HEK293 (cell line): ENCODE data around the gene SERAC1.

ENCODE experiments used
- CTCF ChIA-PET: fragments of 350-600 bp; formaldehyde crosslinking; extraction: SDS; loops from one replicate; lab custom pipeline; 2021; ENCODE audit warnings: antibody characterized with exemption; lab: Yijun Ruan, JAX
- POLR2A ChIA-PET: fragments of 300-600 bp; formaldehyde crosslinking; extraction: SDS; loops from one replicate; lab custom pipeline; 2020; ENCODE audit warnings: antibody characterized with exemption, inconsistent platforms; lab: Yijun Ruan, JAX
- H3K27ac ChIP-seq: fragments of 200-500 bp; sonication (Bioruptor generic); 2 replicates; pipeline ENCODE4 v1.5.1; 2014; ENCODE audit warnings: low read depth, low read length, control low read depth, inconsistent platforms; ENCODE audit errors: extremely low read depth
- H3K36me3 ChIP-seq, 2 experiments: fragments of 200-500 bp in 1 of 2; sonication (Bioruptor generic) in 1 of 2; 1 replicate in 1 of 2; 2 replicates in 1 of 2; pipeline ENCODE4 v1.5.1; 2014 to 2017; ENCODE audit warnings: inconsistent platforms in 2 of 2, low read length in 2 of 2; ENCODE audit not compliant: control insufficient read depth in 2 of 2, insufficient read depth in 1 of 2
- H3K4me1 ChIP-seq: fragments of 200-500 bp; sonication (Bioruptor generic); 2 replicates; pipeline ENCODE4 v1.5.1; 2014; ENCODE audit warnings: mild to moderate bottlenecking, low read length, inconsistent platforms; ENCODE audit not compliant: control insufficient read depth, insufficient read depth
- H3K4me3 ChIP-seq: 2 replicates; pipeline ENCODE4 v1.5.1; 2011; ENCODE audit warnings: low read depth, mild to moderate bottlenecking, control low read depth, low read length, moderate library complexity
- H3K9me3 ChIP-seq: fragments of 200-500 bp; sonication (Bioruptor generic); 2 replicates; pipeline ENCODE4 v1.5.1; 2014; ENCODE audit warnings: low read depth, low read length, inconsistent platforms; ENCODE audit not compliant: control insufficient read depth, insufficient read depth
- GLIS1 ChIP-seq: fragments of 450-650 bp; formaldehyde crosslinking; IDR thresholded peaks from 2 replicates; pipeline ENCODE4 v1.5.1; 2016; ENCODE audit warnings: missing biosample characterization, missing genetic modification characterization
- HIC1 ChIP-seq: fragments of 450-650 bp; formaldehyde crosslinking; IDR thresholded peaks from 2 replicates; pipeline ENCODE4 v1.5.1; 2016; ENCODE audit warnings: missing biosample characterization, missing genetic modification characterization
- HOXA7 ChIP-seq: sonication (generic); formaldehyde crosslinking; IDR thresholded peaks from 2 replicates; pipeline ENCODE4 v1.8.1; 2022; ENCODE audit warnings: missing genetic modification reagents, borderline replicate concordance
- KLF17 ChIP-seq: fragments of 450-650 bp; formaldehyde crosslinking; IDR thresholded peaks from 2 replicates; pipeline ENCODE4 v1.5.1; 2016; ENCODE audit warnings: missing biosample characterization, missing genetic modification characterization
- RBAK ChIP-seq: fragments of 450-650 bp; formaldehyde crosslinking; IDR thresholded peaks from 2 replicates; pipeline ENCODE4 v1.5.1; 2016; ENCODE audit warnings: missing biosample characterization, missing genetic modification characterization
- SCRT2 ChIP-seq: fragments of 450-650 bp; formaldehyde crosslinking; IDR thresholded peaks from 2 replicates; pipeline ENCODE4 v1.5.1; 2016; ENCODE audit warnings: missing biosample characterization, missing genetic modification characterization
- SETDB1 ChIP-seq: IDR thresholded peaks from one replicate; pipeline ENCODE4 v1.6.1; 2017; ENCODE audit warnings: mild to moderate bottlenecking, low read length, moderate library complexity, mixed read lengths; ENCODE audit not compliant: insufficient read length
- ZBTB17 ChIP-seq: fragments of 450-650 bp; formaldehyde crosslinking; IDR thresholded peaks from 2 replicates; pipeline ENCODE4 v1.5.1; 2016; ENCODE audit warnings: missing biosample characterization, missing genetic modification characterization
- ZBTB21 ChIP-seq: fragments of 450-650 bp; formaldehyde crosslinking; IDR thresholded peaks from 2 replicates; pipeline ENCODE4 v1.5.1; 2017; ENCODE audit warnings: missing biosample characterization, missing genetic modification characterization
- ZBTB44 ChIP-seq: fragments of 450-650 bp; IDR thresholded peaks from 2 replicates; pipeline ENCODE4 v1.5.1; 2018; ENCODE audit warnings: missing biosample characterization, mild to moderate bottlenecking, missing genetic modification characterization
- ZBTB48 ChIP-seq: fragments of 450-650 bp; formaldehyde crosslinking; IDR thresholded peaks from 2 replicates; pipeline ENCODE4 v1.5.1; 2016; ENCODE audit warnings: missing biosample characterization, missing genetic modification characterization
- ZNF23 ChIP-seq: fragments of 450-650 bp; formaldehyde crosslinking; IDR thresholded peaks from 2 replicates; pipeline ENCODE4 v1.5.1; 2016; ENCODE audit warnings: missing biosample characterization, missing genetic modification characterization, borderline replicate concordance
- ZNF280D ChIP-seq: fragments of 450-650 bp; formaldehyde crosslinking; IDR thresholded peaks from 2 replicates; pipeline ENCODE4 v1.5.1; 2016; ENCODE audit warnings: missing biosample characterization, missing genetic modification characterization
- ZNF423 ChIP-seq: fragments of 450-650 bp; formaldehyde crosslinking; IDR thresholded peaks from 2 replicates; pipeline ENCODE4 v1.5.1; 2016; ENCODE audit warnings: missing biosample characterization, missing genetic modification characterization
- ZNF580 ChIP-seq: fragments of 450-650 bp; formaldehyde crosslinking; IDR thresholded peaks from 2 replicates; pipeline ENCODE4 v1.5.1; 2016; ENCODE audit warnings: missing biosample characterization, missing genetic modification characterization
- ZNF585B ChIP-seq: fragments of 450-650 bp; formaldehyde crosslinking; IDR thresholded peaks from 2 replicates; pipeline ENCODE4 v1.5.1; 2016; ENCODE audit warnings: missing biosample characterization, missing genetic modification characterization
- ZNF621 ChIP-seq: fragments of 450-650 bp; formaldehyde crosslinking; IDR thresholded peaks from 2 replicates; pipeline ENCODE4 v1.5.1; 2017; ENCODE audit warnings: missing biosample characterization, missing genetic modification characterization

SERAC1 gene

GRCh38 chr6:158092806-158093205, 75.3 kb downstream of the SERAC1 start (continued):
- no peak for TF ChIP-seq ZNF585B (tag by site-specific recombination)
- TF ChIP-seq, all 188 proteins: peak for 0

GRCh38 chr6:158087224-158087867, 80.7 kb downstream of the SERAC1 start:
- Histone ChIP-seq H3K4me3 (no peak overlapping the region), H3K9me3 (no peaks in the 10 kb centered on the region)
- TF ChIP-seq ZBTB44 (tag by site-specific recombination) (no peak), ZBTB17 (no peak), ZNF621 (no peak), HOXA7 (no peak), ZNF23 (tag by site-specific recombination) (no peak), HIC1 (tag by site-specific recombination) (no peak), ZNF423 (tag by site-specific recombination) (no peak), ZNF580 (no peak), ZBTB21 (no peak)
- TF ChIP-seq, all 188 proteins: peak for 0
- Histone ChIP-seq H3K27ac (no peak overlapping the region), H3K36me3 (peaks cover 21 to 83% of the 10 kb centered on the region in 2 experiments; a peak in 2 of 3 replicates), H3K4me1 (no peaks in the 10 kb centered on the region)
- ChIA-PET POLR2A (no interaction called here), CTCF (interaction anchor here (0.6 to 1.8 kb wide), 3 partner anchors 15 to 70 kb away, joined by 3 to 8 read pairs (median 3); no protein-coding TSS in a partner anchor)

- Histone ChIP-seq H3K9me3 (no peaks in the 10 kb centered on the region), H3K4me1 (no peaks in the 10 kb centered on the region), H3K36me3 (peaks cover 24 to 80% of the 10 kb centered on the region in 2 experiments; a peak in 2 of 3 replicates), H3K4me3 (no peak overlapping the region), H3K27ac (no peak overlapping the region)
- TF ChIP-seq RBAK (tag by site-specific recombination): no peak
- TF ChIP-seq ZBTB48 (tag by site-specific recombination): no peak
- TF ChIP-seq KLF17 (tag by site-specific recombination): no peak
- no peak for TF ChIP-seq SETDB1
- TF ChIP-seq ZNF280D (tag by site-specific recombination): no peak
- TF ChIP-seq GLIS1 (tag by site-specific recombination): no peak
- no peak for TF ChIP-seq SCRT2 (tag by site-specific recombination)
- CTCF ChIA-PET: interaction anchor here (0.6 to 1.8 kb wide), 3 partner anchors 14 to 69 kb away, joined by 3 to 8 read pairs (median 3); no protein-coding TSS in a partner anchor
- POLR2A ChIA-PET: no interaction called here
Observed at GRCh38 chr6:158086504-158087223, 81.4 kb downstream of the SERAC1 start.
